Panc1 (cell line): ENCODE results near the gene TAF1A.

Source experiments
- CTCF ChIP-seq: fragments of 450-650 bp; IDR thresholded peaks from 2 replicates; pipeline ENCODE4 v1.5.1; 2017; ENCODE audit warnings: mild to moderate bottlenecking
- POLR2AphosphoS5 ChIP-seq: IDR thresholded peaks from 2 replicates; pipeline ENCODE4 v1.6.1; 2012; ENCODE audit warnings: mild to moderate bottlenecking, low read depth, low read length, moderate library complexity
- REST ChIP-seq, 2 experiments: IDR thresholded peaks; 2 replicates each; pipeline ENCODE4 v1.6.1; 2011 to 2012; ENCODE audit warnings: low read depth in 2 of 2, control low read depth in 1 of 2, low read length in 1 of 2, mild to moderate bottlenecking in 1 of 2, moderate library complexity in 1 of 2; ENCODE audit not compliant: insufficient read depth in 1 of 2
- SIN3A ChIP-seq: IDR thresholded peaks from 2 replicates; pipeline ENCODE4 v1.6.1; 2012; ENCODE audit warnings: low read depth, mild to moderate bottlenecking, low read length, moderate library complexity, borderline replicate concordance; ENCODE audit not compliant: insufficient read depth
- TCF7L2 ChIP-seq: IDR thresholded peaks from 2 replicates; pipeline ENCODE4 v1.6.1; 2011; ENCODE audit warnings: mild to moderate bottlenecking, low read depth, low read length, inconsistent platforms

GRCh38 chr1:222592171-222592570, 2.4 kb upstream of the TAF1A start:
- TF ChIP-seq CTCF (no peak), REST (IDR thresholded peaks at IDR 0.05; ENCODE audit: insufficient read depth in 1 of 2, low read depth in 2 of 2, low read length in 1 of 2) (no peak), SIN3A (no peak), POLR2AphosphoS5 (no peak), TCF7L2 (no peak)
